HepG2 (cell line): ENCODE results near the gene CDC42SE1.

Experiments used
- CREB3 ChIP-seq: sonication (generic); formaldehyde crosslinking; IDR thresholded peaks from 2 replicates; pipeline ENCODE4 v1.5.0; 2020; ENCODE audit warnings: missing genetic modification reagents
- MEIS1 ChIP-seq: sonication (generic); formaldehyde crosslinking; IDR thresholded peaks from 2 replicates; pipeline ENCODE4 v1.9.0; 2021; ENCODE audit warnings: mild to moderate bottlenecking, missing genetic modification reagents, moderate library complexity, borderline replicate concordance
- POLR2A ChIP-seq, 2 experiments: IDR thresholded peaks; 2 replicates each; pipeline ENCODE4 v1.6.1; 2011; ENCODE audit warnings: low read depth in 2 of 2, low read length in 2 of 2, mild to moderate bottlenecking in 1 of 2, moderate library complexity in 1 of 2; ENCODE audit not compliant: insufficient read depth in 1 of 2
- POLR2AphosphoS5 ChIP-seq: IDR thresholded peaks from 2 replicates; pipeline ENCODE4 v1.6.1; 2012; ENCODE audit warnings: low read depth, low read length
- RAD21 ChIP-seq: fragments of 450-650 bp; formaldehyde crosslinking; IDR thresholded peaks from 2 replicates; pipeline ENCODE4 v1.5.0; 2020; ENCODE audit warnings: mild to moderate bottlenecking
- ZNF432 ChIP-seq: sonication (generic); formaldehyde crosslinking; IDR thresholded peaks from 2 replicates; pipeline ENCODE4 v1.5.0; 2020; ENCODE audit warnings: missing genetic modification reagents, mild to moderate bottlenecking, borderline replicate concordance
- ZNF777 ChIP-seq: sonication (generic); formaldehyde crosslinking; IDR thresholded peaks from 2 replicates; pipeline ENCODE4 v1.4.0; 2020; ENCODE audit warnings: missing genetic modification reagents

DNA sequence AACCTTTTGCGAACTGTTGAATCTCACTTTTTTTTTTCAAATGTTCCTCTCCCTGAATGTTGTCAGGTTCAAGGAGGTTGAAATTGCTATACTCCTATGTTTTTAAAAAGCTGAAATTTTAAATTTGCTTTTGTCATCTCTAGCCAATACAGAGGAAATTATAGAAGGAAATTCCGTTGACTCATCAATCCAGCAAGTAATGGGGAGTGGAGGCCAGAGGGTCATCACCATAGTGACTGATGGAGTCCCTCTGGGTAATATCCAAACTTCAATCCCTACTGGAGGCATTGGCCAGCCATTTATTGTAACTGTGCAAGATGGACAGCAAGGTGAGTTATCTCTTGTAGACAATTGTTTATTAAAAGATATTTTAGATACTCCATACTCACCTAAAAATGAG lies 47.5 kb upstream of the CDC42SE1 start:
- TF ChIP-seq POLR2AphosphoS5 (no peak), MEIS1 (CRISPR knock-in tag) (no peak), RAD21 (CRISPR knock-in tag) (no peak), ZNF432 (CRISPR knock-in tag) (no peak), ZNF777 (CRISPR knock-in tag) (no peak), CREB3 (CRISPR knock-in tag) (no peak), POLR2A (IDR thresholded peaks at IDR 0.05; ENCODE audit: insufficient read depth in 1 of 2, low read depth in 2 of 2, low read length in 2 of 2) (no peak)
